Left ventricle myocardium superior (tissue), 1 donor: ENCODE results near the gene GRIK3. TPM values are rescaled to one million over a fixed set of nuclear protein-coding genes. Genes with fewer than 3 reads are reported as not detected.

ENCODE experiments used
- ATAC-seq: fragments of 200-7000 bp; cut with Tn5 transposase; one replicate; pipeline ENCODE4 v1.9.1; 2020; ENCODE audit warnings: mild to moderate bottlenecking, moderate library complexity
- DNase-seq: peaks from one replicate; pipeline ENCODE4 v3.0.0-alpha.2; 2020
- intact Hi-C: fragments of 100-400 bp; cut with micrococcal nuclease; formaldehyde crosslinking; loops from one replicate; pipeline ENCODE4 v1.11.0; 2022
- total RNA-seq: library from RNA; stranded (reverse); fragmentation: NEBNext Ultra II Directional; extraction: Animal tissue kit (Norgen Biotek cat#: 25700); gene quantifications from one replicate; pipeline ENCODE4 v1.2.1, GENCODE V29; 2021
- donor health status: DM: no; HTN: yes; CAD: no; lungs with severe emphysema.

The GRIK3 gene
- total RNA-seq, 1 donor from 2014 or later: 0.62 TPM

- DNase-seq: no peak
- no peak for ATAC-seq
- intact Hi-C loops: no loop called here
Measured at GRCh38 chr1:36851087-36851486, 183.2 kb downstream of the GRIK3 start.

- DNase-seq (no peak), ATAC-seq (no peak)
- intact Hi-C loops: no loop called here
Measured at GRCh38 chr1:36849956-36850355, 184.4 kb downstream of the GRIK3 start.

- DNase-seq: no peak
- ATAC-seq: no peak
- intact Hi-C loops: no loop called here
Measured at GRCh38 chr1:36847761-36848160, 186.6 kb downstream of the GRIK3 start.

- intact Hi-C loops: no loop called here
- no peak for DNase-seq
- no peak for ATAC-seq
Measured at GRCh38 chr1:36847186-36847585, 187.1 kb downstream of the GRIK3 start.

GRCh38 chr1:36846357-36846756, 188.0 kb downstream of the GRIK3 start:
- ATAC-seq (no peak), DNase-seq (no peak)
- intact Hi-C loops: no loop called here

GRCh38 chr1:36845802-36846201, 188.5 kb downstream of the GRIK3 start:
- no peak for ATAC-seq
- DNase-seq: no peak
- intact Hi-C loops: no loop called here

- DNase-seq (no peak), ATAC-seq (no peak)
- intact Hi-C loops: no loop called here
Measured at GRCh38 chr1:36844917-36845316, 189.4 kb downstream of the GRIK3 start.

- DNase-seq: no peak
- no peak for ATAC-seq
- intact Hi-C loops: no loop called here
Measured at GRCh38 chr1:36843906-36844610, 190.3 kb downstream of the GRIK3 start.

GRCh38 chr1:36843027-36843426, 191.3 kb downstream of the GRIK3 start:
- intact Hi-C loops: no loop called here

GRCh38 chr1:36842448-36842847, 191.9 kb downstream of the GRIK3 start:
- intact Hi-C loops: no loop called here
- no peak for ATAC-seq
- no peak for DNase-seq

More at GRCh38 chr1:36843027-36843426, 191.3 kb downstream of the GRIK3 start:
- DNase-seq (no peak), ATAC-seq (no peak)

GRCh38 chr1:36839485-36839884, 194.8 kb downstream of the GRIK3 start:
- intact Hi-C loops: no loop called here
- DNase-seq (no peak), ATAC-seq (no peak)

- ATAC-seq (no peak), DNase-seq (no peak)
- intact Hi-C loops: no loop called here
Measured at GRCh38 chr1:36838888-36839287, 195.4 kb downstream of the GRIK3 start.

GRCh38 chr1:36836916-36837315, 197.4 kb downstream of the GRIK3 start:
- intact Hi-C loops: no loop called here
- ATAC-seq: no peak
- no peak for DNase-seq

GRCh38 chr1:36836196-36836883, 198.0 kb downstream of the GRIK3 start:
- ATAC-seq (no peak), DNase-seq (no peak)
- intact Hi-C loops: no loop called here

GRCh38 chr1:36835696-36836095, 198.6 kb downstream of the GRIK3 start:
- intact Hi-C loops: no loop called here
- no peak for DNase-seq

GRCh38 chr1:36835017-36835695, 199.2 kb downstream of the GRIK3 start:
- DNase-seq (no peak), ATAC-seq (no peak)

More at GRCh38 chr1:36835696-36836095, 198.6 kb downstream of the GRIK3 start:
- no peak for ATAC-seq

GRCh38 chr1:36834586-36834985, 199.7 kb downstream of the GRIK3 start:
- ATAC-seq (no peak), DNase-seq (no peak)
- intact Hi-C loops: no loop called here

More at GRCh38 chr1:36835017-36835695, 199.2 kb downstream of the GRIK3 start:
- intact Hi-C loops: no loop called here

- ATAC-seq (no peak), DNase-seq (no peak)
- intact Hi-C loops: no loop called here
Measured at GRCh38 chr1:36831186-36831810, 203.0 kb downstream of the GRIK3 start.

- no peak for ATAC-seq
- intact Hi-C loops: no loop called here
Measured at GRCh38 chr1:36829961-36830360, 204.4 kb downstream of the GRIK3 start.

GRCh38 chr1:36829066-36829465, 205.2 kb downstream of the GRIK3 start:
- no peak for DNase-seq
- no peak for ATAC-seq
- intact Hi-C loops: no loop called here

More at GRCh38 chr1:36829961-36830360, 204.4 kb downstream of the GRIK3 start:
- no peak for DNase-seq
